GM03348 (cell line): ENCODE measurements around the gene OR52E1.
A peak's percentile ranks its signal among the peaks of the same experiment; 100 is the strongest.
"Not testable (repeated sequence)": the region's sequence is repeated elsewhere in the genome, so short reads cannot be mapped to it uniquely, and the experiment has no call there.

Experiments
- DNase-seq: peaks from one replicate; pipeline ENCODE4 v3.0.0; 2012; ENCODE audit warnings: low spot score

Gene OR52E1

GRCh38 chr11:5069272-5069671 is at the start of gene OR52E1:
Gene OR52E1 (plus strand): TSS chr11:5069572.
- DNase-seq = no peak

GRCh38 chr11:5021996-5022395 is 47.4 kb upstream of the OR52E1 start:
- DNase-seq = no peak

- no peak for DNase-seq
Observed at GRCh38 chr11:5036669-5037068, 32.7 kb upstream of the OR52E1 start.

- DNase-seq = no peak
Observed at GRCh38 chr11:5037926-5038325, 31.4 kb upstream of the OR52E1 start.

DNA sequence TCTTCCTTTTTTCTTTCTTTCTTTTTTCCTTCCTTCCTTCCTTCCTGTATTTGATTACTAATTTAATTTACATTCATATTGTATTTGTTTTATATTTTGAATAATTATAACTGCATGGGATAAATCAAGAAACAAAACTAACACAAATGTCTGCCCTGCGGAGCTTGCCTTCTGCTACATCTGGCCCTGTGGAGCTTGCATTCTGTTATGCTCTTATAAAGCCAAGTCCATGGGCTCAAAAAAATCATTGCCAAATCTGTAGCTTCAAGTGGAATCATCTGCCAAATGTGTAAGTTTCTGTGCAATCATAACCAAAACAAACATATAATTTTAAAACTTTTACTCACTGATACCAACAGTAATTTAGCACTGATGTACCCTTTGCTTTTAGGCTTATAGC is 31.0 kb upstream of the OR52E1 start:
- DNase-seq = no peak

DNA sequence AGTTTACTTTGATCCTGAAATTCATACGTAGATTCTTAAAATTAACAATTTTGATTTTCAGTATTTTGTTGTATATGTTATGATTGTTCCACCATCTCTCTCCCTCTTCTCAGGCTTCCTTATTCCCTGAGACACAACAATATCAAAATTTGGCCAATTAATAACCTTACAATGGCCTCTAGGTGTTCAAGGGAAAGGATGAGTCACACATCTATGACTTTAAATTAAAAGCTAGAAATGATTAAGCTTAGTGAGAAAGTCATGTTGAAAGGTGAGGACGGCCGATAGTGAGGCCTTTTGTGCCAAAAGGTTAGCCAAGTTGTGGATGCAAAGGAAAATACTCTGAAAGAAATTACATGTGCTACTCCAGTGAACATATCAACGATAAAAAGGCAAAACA is 28.5 kb upstream of the OR52E1 start:
- no peak for DNase-seq

- no peak for DNase-seq
Observed at GRCh38 chr11:5042091-5042490, 27.3 kb upstream of the OR52E1 start.

DNA sequence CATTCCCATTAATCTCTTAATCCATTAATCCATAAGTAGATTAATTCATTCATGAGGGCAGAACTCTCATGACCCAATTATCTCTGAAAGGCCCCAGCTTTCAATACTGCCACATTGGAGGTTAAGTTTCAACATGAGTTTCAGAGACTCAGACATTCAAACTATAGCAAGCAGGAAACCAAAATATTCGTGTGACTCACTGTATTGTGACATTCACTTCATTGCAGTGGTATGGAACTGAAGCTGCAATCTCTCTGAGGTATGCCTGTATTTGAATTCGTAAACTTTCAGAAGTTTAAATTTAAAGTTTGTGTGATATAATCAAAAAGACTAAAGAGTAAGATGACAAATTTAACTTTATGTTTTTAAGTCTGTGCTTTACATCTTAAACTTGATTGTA is 26.0 kb upstream of the OR52E1 start:
- peak; percentile 4 for DNase-seq

- DNase-seq = no peak
Observed at GRCh38 chr11:5046226-5046625, 23.1 kb upstream of the OR52E1 start, which contains the start of gene OR52J3. Gene OR52J3 (plus strand): TSS chr11:5046526. CDS start chr11:5046526, 0 bp downstream.

GRCh38 chr11:5046754-5047330 is 22.5 kb upstream of the OR52E1 start:
- no peak for DNase-seq

- not testable (repeated sequence) for DNase-seq
Observed at GRCh38 chr11:5058679-5059078, 10.7 kb upstream of the OR52E1 start.

DNA sequence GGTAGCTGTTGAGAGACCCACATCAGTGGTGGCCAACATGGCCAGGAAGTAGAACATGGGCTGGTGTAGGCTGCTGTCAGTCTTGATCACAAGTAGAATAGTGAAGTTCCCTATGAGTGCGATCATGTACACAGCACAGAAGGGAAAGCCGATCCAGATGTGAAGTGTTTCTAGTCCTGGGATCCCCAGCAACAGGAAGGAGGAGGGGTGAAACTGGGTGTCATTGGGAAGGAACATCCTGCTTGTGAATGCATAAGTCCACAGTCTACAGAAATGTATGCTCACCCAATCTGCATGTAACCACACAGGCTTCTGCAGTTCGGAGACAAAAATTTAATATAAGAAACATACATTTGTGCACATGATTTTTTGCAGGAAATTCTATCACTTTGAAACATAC is 10.0 kb upstream of the OR52E1 start, which contains the start of gene OR52E2:
Gene OR52E2, minus strand, starts transcription at position 237 of the 400 bp plus-strand sequence. Its CDS starts 0 bp downstream, at position 237.
- DNase-seq = no peak

DNA sequence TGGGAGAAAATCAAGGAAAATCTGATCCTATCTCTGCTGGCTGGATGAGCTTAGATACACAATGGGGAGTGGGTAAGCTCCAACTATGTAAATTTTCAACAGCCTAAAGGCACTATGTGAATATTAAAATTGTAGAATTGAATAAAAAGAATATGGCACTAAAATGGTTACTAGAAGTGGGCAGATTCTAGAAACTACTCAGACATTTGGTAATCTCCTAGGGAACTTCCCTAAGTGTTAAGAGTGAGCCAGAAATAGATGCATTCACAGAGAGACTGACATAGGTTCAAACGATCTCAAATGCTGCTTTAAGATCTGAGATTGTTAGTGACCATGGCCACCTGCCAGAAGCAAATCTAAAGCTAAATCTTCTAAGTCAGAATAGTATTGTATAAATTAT is 4.3 kb upstream of the OR52E1 start:
- no peak for DNase-seq

DNA sequence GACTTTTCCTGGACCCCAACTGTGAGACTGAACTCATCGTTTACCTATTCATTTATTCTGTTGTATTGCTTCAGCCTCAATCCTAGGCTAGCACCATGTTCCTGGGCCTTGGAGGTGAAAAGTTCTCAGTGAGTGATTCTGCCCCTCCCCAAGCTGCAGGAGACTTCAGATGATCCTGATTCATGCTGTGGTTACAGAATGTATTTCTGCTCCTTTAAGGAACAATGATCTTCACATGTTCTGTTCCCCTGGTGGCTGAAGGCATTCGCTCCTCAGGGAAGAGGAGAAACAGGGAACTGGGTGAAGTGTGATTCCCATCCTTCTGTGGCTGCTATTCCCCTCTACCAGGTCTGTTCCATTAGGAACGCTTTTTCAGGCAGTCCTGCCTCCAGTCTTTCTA is 2.4 kb downstream of the OR52E1 start:
- DNase-seq = no peak

DNA sequence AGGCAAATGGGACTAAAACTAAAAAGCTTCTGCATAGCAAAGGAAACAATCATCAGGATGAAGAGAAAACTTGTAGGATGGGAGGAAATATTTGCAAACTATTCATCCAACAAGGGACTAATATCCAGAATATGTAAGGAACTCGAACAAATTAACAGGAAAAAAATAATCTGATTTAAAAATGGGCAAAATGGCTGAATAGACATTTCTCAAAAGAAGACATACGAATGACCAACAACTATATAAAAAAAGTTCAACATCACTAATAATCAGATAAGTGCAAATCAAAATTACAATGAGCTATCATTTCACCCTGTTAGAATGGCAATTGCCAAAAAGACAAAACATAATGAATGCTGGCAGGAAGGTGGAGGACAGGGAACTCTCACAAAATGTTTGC is 12.0 kb downstream of the OR52E1 start:
- DNase-seq = no peak

- no peak for DNase-seq
Observed at GRCh38 chr11:5083602-5084001, 14.2 kb downstream of the OR52E1 start.

DNA sequence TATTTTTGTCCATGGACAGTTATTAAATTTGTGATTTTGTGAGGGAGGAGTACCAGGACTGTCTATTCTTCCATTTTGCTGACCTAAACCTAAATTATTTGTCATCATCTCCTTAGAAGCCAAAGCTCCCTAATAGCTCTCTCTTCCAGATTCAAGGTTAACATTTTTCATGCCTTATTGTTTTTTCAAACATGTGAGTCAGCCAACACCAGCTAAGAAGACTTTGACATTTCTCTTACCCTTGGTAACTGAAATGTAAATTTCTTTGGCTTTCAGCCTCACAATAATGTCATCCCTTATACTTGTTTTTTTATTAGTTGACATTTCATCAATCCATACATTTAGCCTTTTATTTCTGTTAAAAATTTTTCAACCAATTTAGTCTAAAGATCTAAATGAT is 19.2 kb downstream of the OR52E1 start:
- DNase-seq = no peak

DNA sequence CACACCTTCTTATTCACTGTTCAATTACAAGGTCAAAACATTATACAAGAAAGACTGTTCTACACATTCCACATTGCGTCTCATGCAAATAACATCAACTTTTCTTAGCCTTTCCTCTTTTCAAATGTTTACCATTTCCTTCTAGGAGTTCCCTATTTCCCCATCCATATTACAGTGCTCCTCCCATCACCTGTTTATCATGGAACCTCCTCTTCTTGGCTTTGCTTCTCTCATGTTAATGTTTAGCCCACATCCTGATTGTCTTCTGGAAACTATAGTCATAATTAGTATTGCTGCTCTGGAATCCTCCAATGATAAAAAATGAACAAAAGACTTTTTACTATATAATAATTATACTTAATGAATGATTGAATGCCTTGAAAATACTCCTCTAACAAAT is 21.3 kb downstream of the OR52E1 start:
- DNase-seq = no peak

- DNase-seq = no peak
Observed at GRCh38 chr11:5092821-5093585, 23.6 kb downstream of the OR52E1 start.

DNA sequence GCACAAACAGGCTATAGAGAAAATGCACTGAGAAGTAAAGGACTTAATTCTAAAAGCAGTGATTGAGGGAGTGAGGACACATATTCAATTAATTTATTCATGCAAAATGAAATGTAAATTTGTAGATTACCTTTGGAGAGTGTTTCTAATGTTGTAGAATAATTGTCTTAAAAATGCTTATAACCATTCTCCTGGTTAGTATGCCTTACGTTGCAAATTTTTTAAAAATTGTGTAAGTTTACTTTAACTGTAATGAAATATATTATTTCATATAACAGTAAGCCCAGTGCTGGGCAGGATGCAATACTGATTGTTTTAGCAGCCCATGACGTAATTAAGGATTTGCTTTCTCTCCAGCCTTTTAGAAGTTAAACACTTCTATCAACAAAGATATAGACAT is 26.6 kb downstream of the OR52E1 start:
- no peak for DNase-seq

DNA sequence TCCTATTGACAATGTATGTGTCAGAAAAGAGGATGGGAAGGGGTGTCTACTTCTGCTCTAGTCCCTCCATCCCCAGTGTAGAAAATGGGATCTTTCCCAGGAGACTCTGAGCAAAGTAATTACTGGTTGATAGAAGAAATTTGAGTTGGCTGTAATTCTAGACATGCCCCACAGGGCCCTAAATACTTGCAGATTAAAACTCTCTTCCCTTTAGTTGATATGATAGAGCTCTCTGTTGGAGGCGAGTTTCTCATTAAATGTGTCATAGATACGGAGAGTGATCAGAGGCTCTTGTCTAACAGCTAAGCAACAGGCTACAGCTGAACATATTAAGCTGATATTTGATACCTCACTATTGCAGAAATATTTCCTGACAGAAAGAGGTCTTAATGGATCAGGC is 32.9 kb downstream of the OR52E1 start:
- no peak for DNase-seq

GRCh38 chr11:5103066-5103465 is 33.7 kb downstream of the OR52E1 start:
- DNase-seq = no peak

DNA sequence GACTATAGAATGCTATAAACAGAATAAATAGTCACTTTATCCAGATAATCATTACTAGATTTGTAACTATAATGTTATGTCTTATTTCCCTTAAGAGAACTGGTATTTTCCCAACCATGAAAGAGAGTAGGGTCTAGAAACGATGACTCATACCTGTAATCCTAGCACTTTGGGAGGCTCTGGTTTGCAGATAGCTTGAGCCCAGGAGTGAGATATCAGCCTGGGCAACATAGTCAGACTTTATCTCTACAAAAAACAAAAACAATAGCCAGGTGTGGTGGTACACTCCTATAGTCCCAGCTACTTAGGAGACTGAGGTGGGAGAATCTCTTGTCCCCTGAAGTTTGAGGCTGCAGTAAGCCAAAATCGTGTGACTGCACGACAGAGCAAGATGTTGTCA is 37.9 kb downstream of the OR52E1 start:
- no peak for DNase-seq

DNA sequence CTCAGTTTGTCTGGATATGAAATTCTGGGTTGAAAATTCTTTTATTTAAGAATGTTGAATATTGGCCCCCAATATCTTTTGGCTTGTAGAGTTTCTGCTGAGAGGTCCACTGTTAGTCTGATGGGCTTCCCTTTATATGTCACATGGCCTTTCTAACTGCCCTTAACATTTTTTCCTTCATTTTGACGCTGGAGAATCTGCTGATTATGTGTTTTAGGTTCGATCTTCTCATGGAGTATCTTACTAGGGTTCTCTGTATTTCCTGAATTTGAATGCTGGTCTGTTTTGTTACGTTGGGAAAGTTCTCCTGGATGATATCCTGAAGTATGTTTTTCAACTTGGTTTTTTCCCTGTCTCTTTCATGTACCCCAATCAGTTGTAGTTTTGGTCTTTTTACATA is 46.0 kb downstream of the OR52E1 start:
- no peak for DNase-seq
